Ovary (tissue), 9 donors: ENCODE data around the gene MRPL55. TPM values are rescaled to one million over a fixed set of nuclear protein-coding genes. Genes with fewer than 3 reads are reported as not detected.

Experiments
- DNase-seq, 5 donors: peaks; one replicate each; pipeline ENCODE4 v3.0.0-alpha.2; 2019 to 2020
- H3K27ac ChIP-seq, 2 donors: fragments of 200-600 bp; one replicate each; pipeline versions ENCODE4 v1.5.1 to v1.8.0; 2019 to 2022
- H3K27me3 ChIP-seq: fragments of 200-600 bp; one replicate; pipeline ENCODE4 v1.8.0; 2022
- H3K36me3 ChIP-seq: fragments of 200-600 bp; sonication (generic); one replicate; pipeline ENCODE4 v1.5.1; 2019
- H3K4me1 ChIP-seq: one replicate; pipeline ENCODE4 v1.8.1; 2013; ENCODE audit warnings: mild to moderate bottlenecking, moderate library complexity; ENCODE audit not compliant: insufficient read depth
- H3K4me3 ChIP-seq: fragments of 200-600 bp; sonication (generic); one replicate; pipeline ENCODE4 v1.5.1; 2017
- H3K9me3 ChIP-seq, 2 donors: fragments of 200-600 bp in 1 of 2; sonication (generic) in 1 of 2; one replicate each; pipeline versions ENCODE4 v1.5.1 to v1.8.1; 2013 to 2019; ENCODE audit warnings: mild to moderate bottlenecking in 1 of 2, moderate library complexity in 1 of 2
- EP300 ChIP-seq: sonication (generic); formaldehyde crosslinking; IDR thresholded peaks from one replicate; pipeline ENCODE4 v1.6.1; 2017; ENCODE audit warnings: antibody characterized with exemption
- POLR2A ChIP-seq: fragments of 450-650 bp; IDR thresholded peaks from one replicate; pipeline ENCODE4 v1.6.1; 2017; ENCODE audit warnings: antibody characterized with exemption, mild to moderate bottlenecking, moderate library complexity
- WGBS, 3 donors: extraction: QIAGEN DNeasy Blood & Tissue Kit in 1 of 3; methylation state at CpG; one replicate each; pipeline versions ENCODE4 v1.1.5 to v1.1.7; 2013 to 2017; 5-methylcytosine and 5-hydroxymethylcytosine counted together
- intact Hi-C, 4 donors: fragments of 100-400 bp; cut with DNase I; formaldehyde crosslinking; loops; one replicate each; pipeline versions ENCODE4 v1.11.0 to v1.15.1; 2022 to 2023
- polyA plus RNA-seq, 2 donors: library from polyadenylated mRNA; stranded (reverse); fragments of 200-250 nt in 1 of 2; fragments of 350-450 nt in 1 of 2; fragmentation: Illumina TruSeq in 1 of 2; extraction: RNeasy Lipid Tissue Mini Kit (QIAGEN cat#74804) in 1 of 2; gene quantifications; one replicate each; pipeline ENCODE4 v1.2.3, GENCODE V29; 2013 to 2014
- total RNA-seq, 7 donors: library from RNA; depleted of rRNA in 2 of 7; stranded (reverse); fragments of >200 nt in 2 of 7; fragmentation: NEBNext Ultra II Directional in 3 of 7; extraction: Animal tissue kit (Norgen Biotek cat#: 25700) in 3 of 7; gene quantifications; one replicate each; pipeline versions ENCODE4 v1.1.0 to v1.2.4, GENCODE V29; 2016 to 2023
- TF ChIP-seq, protein P1 (sequence below), 3 donors: fragments of 450-650 bp in 2 of 3; fragments of 200-600 bp in 1 of 3; IDR thresholded peaks; one replicate each; pipeline versions ENCODE4 v1.5.1 to v1.8.0; 2016 to 2022; ENCODE audit warnings: antibody characterized with exemption in 3 of 3, mild to moderate bottlenecking in 1 of 3
- donor health status: DM: no; HTN: no; CAD: no; lungs with moderate emphysema.
- donor health status: DM: no; HTN: no; CAD: no.
- donor health status: Bipolar disorder and iron deficiency.
- donor health status: DM: yes; HTN: yes; CAD: no.
- donor health status: DM: no; HTN: no; CAD: no.
- donor health status: DM: yes; HTN: yes; CAD: no.

Gene MRPL55
- total and polyA plus RNA-seq, 9 donors, result 14.6 to 98.5 (median 43.3) TPM

DNA sequence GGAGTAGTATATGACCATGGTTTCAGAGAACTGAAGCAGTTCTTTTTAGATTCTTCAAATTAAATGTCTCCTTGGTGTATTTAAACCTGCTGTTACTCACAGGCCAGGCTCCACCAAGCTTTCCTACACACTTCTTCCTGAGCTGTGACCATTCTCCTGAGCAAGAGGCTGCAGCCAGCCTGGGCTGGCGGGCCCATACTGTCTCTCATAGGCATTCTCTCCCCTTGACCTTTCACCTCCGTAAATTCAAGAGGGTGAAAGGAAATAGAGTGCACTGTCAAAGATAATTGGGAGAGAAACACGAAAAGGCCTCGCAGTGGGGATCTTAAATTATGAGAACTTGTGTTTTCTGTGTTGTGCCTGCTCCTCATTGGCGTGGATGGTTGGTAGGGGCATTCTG is 24.3 kb downstream of the MRPL55 start:
- 29 to 35% (median 31%) methylated on average over 5 of the region's 5 CpGs for WGBS, 3 donors
- TF ChIP-seq POLR2A, result no peak
- TF ChIP-seq, protein P1, sequence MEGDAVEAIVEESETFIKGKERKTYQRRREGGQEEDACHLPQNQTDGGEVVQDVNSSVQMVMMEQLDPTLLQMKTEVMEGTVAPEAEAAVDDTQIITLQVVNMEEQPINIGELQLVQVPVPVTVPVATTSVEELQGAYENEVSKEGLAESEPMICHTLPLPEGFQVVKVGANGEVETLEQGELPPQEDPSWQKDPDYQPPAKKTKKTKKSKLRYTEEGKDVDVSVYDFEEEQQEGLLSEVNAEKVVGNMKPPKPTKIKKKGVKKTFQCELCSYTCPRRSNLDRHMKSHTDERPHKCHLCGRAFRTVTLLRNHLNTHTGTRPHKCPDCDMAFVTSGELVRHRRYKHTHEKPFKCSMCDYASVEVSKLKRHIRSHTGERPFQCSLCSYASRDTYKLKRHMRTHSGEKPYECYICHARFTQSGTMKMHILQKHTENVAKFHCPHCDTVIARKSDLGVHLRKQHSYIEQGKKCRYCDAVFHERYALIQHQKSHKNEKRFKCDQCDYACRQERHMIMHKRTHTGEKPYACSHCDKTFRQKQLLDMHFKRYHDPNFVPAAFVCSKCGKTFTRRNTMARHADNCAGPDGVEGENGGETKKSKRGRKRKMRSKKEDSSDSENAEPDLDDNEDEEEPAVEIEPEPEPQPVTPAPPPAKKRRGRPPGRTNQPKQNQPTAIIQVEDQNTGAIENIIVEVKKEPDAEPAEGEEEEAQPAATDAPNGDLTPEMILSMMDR (IDR thresholded peaks at IDR 0.05), result no peak
- no peak for TF ChIP-seq EP300
- Histone ChIP-seq H3K9me3 (no peaks in the 10 kb centered on the region), H3K27ac (no peak overlapping the region), H3K4me1 (peaks cover 41% of the 10 kb centered on the region), H3K36me3 (no peaks in the 10 kb centered on the region), H3K4me3 (peak overlapping the region; percentile 99), H3K27me3 (no peaks in the 10 kb centered on the region)
- intact Hi-C loops, result no loop called here
- DNase-seq, result peak in 2 of 5 donors; percentile 8 to 23

DNA sequence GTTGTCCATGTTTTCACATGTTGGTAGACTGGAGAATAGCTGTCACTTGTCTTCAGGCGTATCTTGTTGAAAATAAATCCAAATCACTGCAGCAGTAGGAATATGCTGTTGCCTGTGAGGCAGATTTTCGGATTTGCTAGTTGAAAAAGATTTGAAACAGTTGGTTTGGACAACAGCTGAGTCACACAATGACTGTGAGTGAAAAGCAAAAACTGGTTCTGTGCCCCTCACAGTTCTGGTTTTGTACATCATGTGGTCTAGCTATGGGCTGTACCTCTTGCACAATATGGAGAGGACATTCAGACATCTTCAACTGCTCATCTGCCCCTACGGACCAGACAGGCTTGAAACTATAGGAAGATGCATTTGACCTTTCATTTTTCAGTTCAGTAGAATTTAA is 24.8 kb downstream of the MRPL55 start:
- DNase-seq, result peak in 1 of 5 donors; percentile 7
- Histone ChIP-seq H3K4me1 (peaks cover 37% of the 10 kb centered on the region), H3K4me3 (peak overlapping the region; percentile 99), H3K36me3 (no peaks in the 10 kb centered on the region), H3K27me3 (no peaks in the 10 kb centered on the region), H3K27ac (no peak overlapping the region), H3K9me3 (no peaks in the 10 kb centered on the region)
- TF ChIP-seq POLR2A (no peak), EP300 (no peak)
- TF ChIP-seq, protein P1 (IDR thresholded peaks at IDR 0.05), result no peak
- intact Hi-C loops, result no loop called here
- 6 to 9% (median 6%) methylated on average over 3 of the region's 3 CpGs for WGBS, 3 donors

DNA sequence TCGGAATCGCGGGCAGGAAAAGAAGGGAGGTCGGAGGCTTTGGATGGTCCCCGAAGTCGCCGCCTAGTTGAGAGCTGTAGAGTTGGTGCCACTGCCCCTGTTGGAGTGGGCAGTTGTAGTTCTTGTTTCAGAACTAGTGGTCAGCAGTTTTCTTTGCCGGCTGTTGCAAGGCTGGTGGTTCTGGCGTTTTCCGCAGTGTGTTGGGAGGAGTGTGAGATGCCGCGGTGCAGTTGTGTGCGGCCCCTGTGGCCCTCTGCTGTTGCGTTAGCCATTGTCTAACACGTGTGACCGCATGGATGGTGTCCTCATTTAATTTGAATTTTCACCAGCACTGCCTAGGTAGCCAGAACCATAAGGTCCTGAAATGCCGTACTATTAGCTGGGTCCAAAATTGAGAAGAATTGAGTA is 25.2 kb downstream of the MRPL55 start:
- H3K9me3 ChIP-seq, result no peaks in the 10 kb centered on the region
- intact Hi-C loops, result no loop called here
- H3K4me3 ChIP-seq, result peak overlapping the region; percentile 99
- peak in 2 of 5 donors; percentile 40 to 49 for DNase-seq
- no peaks in the 10 kb centered on the region for H3K36me3 ChIP-seq
- 0 to 2% (median 2%) methylated on average over 17 of the region's 17 CpGs for WGBS, 3 donors
- peak overlapping the region; percentile 97 to 99 for H3K27ac ChIP-seq
- TF ChIP-seq, protein P1 (IDR thresholded peaks at IDR 0.05), result no peak
- no peak for TF ChIP-seq POLR2A
- TF ChIP-seq EP300, result no peak
- no peaks in the 10 kb centered on the region for H3K27me3 ChIP-seq
- H3K4me1 ChIP-seq, result peaks cover 33% of the 10 kb centered on the region

DNA sequence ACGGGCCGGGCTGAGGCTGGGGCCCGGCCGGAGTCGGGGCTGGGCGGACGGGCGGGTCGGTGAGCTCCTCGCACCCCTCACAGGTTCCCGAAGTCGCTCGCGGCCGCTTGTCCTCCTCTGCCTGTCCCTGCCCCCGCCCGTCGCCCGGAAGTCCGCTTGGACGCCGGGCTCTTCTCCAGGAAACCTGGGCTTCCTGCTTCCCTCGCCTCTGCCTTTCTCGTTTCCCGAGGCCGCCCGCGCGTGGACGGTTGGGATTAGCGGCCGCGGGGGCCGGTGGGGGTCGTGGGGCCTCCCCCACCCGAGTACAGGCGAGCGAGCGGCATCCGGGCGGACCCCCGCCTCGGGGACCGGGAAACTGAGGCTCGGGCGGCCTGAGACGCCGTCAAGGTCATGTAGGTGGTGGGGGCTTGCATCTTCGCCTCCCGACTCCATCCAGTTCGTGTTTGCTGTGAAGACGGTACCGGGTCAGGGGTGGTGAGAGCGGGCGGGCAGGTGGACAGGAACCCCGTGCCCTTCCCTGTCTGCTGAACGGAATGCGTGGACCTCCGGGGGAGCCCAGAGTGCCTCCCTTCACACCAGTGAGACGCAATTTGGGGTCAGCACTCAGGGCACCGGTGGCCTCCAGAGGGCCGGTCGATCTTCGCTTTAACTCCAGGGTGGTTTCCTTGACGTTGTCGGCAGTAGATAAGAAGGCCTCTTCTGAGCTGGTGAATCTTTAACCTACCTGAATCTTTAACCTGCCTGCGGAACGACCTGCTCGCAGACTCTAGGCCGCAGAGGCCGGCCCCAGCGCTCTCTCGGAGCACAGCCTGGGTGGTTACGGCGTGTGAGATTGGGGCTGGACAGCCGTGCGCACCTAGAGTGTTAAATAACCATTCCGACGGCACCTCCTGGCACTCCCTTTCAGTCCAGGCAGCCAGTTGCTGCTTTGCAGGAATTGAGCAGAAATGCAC is 25.9 kb downstream of the MRPL55 start:
- DNase-seq, result peak; percentile 61 to 78 (median 74)
- peak overlapping the region; percentile 99 for H3K4me3 ChIP-seq
- peak overlapping the region; percentile 97 to 99 for H3K27ac ChIP-seq
- H3K27me3 ChIP-seq, result no peaks in the 10 kb centered on the region
- H3K4me1 ChIP-seq, result peaks cover 28% of the 10 kb centered on the region
- WGBS, 3 donors, result 0 to 1% (median 0%) methylated on average over 49 to 79 of the region's 79 CpGs
- TF ChIP-seq, protein P1 (IDR thresholded peaks at IDR 0.05), result no peak
- TF ChIP-seq POLR2A, result no peak
- no peak for TF ChIP-seq EP300
- no peaks in the 10 kb centered on the region for H3K9me3 ChIP-seq
- intact Hi-C loops, result loop anchor here in 1 of 4 donors (1.0 kb wide), 1 partner anchor 20 kb away; the partner anchor contains the start of gene C1orf35
- H3K36me3 ChIP-seq, result no peaks in the 10 kb centered on the region
